HCT116 (cell line): Measurements from ENCODE around the gene LYSMD4. TPM values are rescaled to one million over a fixed set of nuclear protein-coding genes. Genes with fewer than 3 reads are reported as not detected.

ENCODE experiments used
- total RNA-seq: library from RNA; stranded (reverse); gene quantifications from one replicate; pipeline ENCODE4 v1.2.1, GENCODE V29; 2021; ENCODE audit not compliant: unreplicated experiment

Gene LYSMD4
- total RNA-seq, 1 experiment from 2014 or later: 8.6 TPM

Other genes starting within 250 kb of the LYSMD4 start
- 29.6 TPM for gene MEF2A, start 167.5 kb downstream of the LYSMD4 start, total RNA-seq